ENCODE data around the gene GAB2. TPM values are rescaled to one million over a fixed set of nuclear protein-coding genes. Genes with fewer than 3 reads are reported as not detected.

GAB2 gene
- total RNA-seq, 1 donor from 2014 or later, result 6.6 TPM

DNA sequence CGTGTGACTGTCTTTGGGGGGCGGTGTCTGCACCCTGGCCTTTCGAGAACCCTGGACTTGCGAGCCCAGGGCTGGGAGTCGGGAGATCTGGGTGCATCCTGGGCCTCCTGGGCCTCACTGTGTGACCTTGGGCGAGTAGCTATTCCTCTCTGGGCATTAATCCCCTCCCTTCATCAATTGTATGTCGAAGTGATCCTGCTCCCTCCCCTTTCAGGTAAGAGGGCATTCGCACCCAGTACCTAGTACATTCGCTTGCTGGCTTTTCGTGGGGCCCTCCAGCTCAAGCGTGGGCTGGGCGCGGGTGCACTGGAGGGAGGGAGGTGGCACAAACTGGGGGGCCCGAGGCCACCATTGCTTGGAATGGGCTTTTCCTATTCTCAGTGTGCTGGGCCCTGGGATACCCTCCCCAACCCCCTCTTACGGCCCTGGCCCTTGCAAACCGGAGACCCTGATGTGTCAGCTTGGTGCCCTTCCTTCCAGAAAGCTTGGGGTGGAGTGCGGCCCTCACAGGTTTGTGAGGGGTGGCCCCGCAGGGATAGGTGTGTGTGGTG is 228.4 kb downstream of the GAB2 start:
- TF ChIP-seq, protein P1, sequence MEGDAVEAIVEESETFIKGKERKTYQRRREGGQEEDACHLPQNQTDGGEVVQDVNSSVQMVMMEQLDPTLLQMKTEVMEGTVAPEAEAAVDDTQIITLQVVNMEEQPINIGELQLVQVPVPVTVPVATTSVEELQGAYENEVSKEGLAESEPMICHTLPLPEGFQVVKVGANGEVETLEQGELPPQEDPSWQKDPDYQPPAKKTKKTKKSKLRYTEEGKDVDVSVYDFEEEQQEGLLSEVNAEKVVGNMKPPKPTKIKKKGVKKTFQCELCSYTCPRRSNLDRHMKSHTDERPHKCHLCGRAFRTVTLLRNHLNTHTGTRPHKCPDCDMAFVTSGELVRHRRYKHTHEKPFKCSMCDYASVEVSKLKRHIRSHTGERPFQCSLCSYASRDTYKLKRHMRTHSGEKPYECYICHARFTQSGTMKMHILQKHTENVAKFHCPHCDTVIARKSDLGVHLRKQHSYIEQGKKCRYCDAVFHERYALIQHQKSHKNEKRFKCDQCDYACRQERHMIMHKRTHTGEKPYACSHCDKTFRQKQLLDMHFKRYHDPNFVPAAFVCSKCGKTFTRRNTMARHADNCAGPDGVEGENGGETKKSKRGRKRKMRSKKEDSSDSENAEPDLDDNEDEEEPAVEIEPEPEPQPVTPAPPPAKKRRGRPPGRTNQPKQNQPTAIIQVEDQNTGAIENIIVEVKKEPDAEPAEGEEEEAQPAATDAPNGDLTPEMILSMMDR (IDR thresholded peaks at IDR 0.05; ENCODE audit: insufficient read depth, low read length, severe bottlenecking), result no peak
- Histone ChIP-seq H3K27me3 (ENCODE audit: control insufficient read depth, insufficient read depth, low read length) (no peaks in the 10 kb centered on the region), H3K4me3 (ENCODE audit: low read depth, low read length) (peak overlapping the region; percentile 77), H3K36me3 (ENCODE audit: control insufficient read depth, insufficient read depth, low read length) (no peaks in the 10 kb centered on the region)
- DNase-seq (ENCODE audit: low read depth) (no peak), FAIRE-seq (no peak)

DNA sequence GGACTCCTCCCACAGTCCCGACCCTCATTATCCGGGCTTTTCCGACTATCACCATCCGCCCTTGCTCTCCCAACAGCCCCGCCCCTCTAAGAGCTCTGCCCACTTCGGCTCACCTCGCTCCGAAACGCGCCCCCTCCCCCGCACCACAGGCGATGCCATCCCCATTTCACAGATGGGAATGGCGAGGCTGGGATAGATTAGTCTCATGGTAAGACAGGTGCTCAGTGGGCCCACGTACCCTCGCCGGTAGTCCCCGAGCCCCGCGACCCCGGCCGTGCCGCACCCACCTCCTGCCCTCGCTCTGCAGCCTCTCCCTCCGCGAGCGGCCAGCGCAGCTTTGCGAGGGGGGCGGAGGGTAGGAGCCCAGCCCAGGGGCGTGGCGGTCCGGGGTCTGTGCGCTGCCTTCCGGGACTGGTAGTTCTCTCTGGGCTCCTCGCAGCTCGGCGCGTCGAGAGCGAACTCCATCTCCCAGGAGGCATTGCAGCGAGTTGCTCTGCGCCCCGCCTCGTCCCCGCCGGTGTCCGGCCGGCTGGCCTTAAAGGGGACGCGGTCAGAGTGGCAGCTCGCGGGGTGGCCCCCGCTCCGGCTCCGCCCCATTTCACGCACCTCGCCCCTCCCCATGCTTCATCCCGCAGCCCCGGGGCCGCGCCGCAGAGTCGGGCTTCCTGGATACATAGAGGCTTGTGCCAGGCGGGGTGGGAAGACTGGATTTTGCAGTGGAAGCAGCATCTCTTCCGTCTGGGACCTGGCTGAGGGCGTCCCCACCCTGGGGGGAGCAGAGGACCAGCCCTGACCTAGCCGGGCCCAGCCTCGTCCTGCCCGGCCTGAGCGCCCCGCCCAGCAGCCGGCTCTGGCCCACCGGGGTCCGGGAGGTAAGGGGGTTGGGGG is 229.1 kb downstream of the GAB2 start, which contains the start of the genes KCTD21 and USP35:
Gene KCTD21 (minus strand): TSS at position 341 of the 888 bp plus-strand sequence. CDS start 14,072 bp downstream, outside the sequence.
Gene USP35 (plus strand): TSS at position 634 of the 888 bp plus-strand sequence. CDS start 7,327 bp downstream, outside the sequence.
- DNase-seq (ENCODE audit: low read depth), result peak; percentile 90
- Histone ChIP-seq H3K4me3 (ENCODE audit: low read depth, low read length) (peak within 1 kb of the TSS; percentile 77), H3K27me3 (ENCODE audit: control insufficient read depth, insufficient read depth, low read length) (no peaks in the 10 kb centered on the region), H3K36me3 (ENCODE audit: control insufficient read depth, insufficient read depth, low read length) (no peaks in the 10 kb centered on the region)
- FAIRE-seq, result no peak
- TF ChIP-seq, protein P1 (IDR thresholded peaks at IDR 0.05; ENCODE audit: insufficient read depth, low read length, severe bottlenecking), result no peak

DNA sequence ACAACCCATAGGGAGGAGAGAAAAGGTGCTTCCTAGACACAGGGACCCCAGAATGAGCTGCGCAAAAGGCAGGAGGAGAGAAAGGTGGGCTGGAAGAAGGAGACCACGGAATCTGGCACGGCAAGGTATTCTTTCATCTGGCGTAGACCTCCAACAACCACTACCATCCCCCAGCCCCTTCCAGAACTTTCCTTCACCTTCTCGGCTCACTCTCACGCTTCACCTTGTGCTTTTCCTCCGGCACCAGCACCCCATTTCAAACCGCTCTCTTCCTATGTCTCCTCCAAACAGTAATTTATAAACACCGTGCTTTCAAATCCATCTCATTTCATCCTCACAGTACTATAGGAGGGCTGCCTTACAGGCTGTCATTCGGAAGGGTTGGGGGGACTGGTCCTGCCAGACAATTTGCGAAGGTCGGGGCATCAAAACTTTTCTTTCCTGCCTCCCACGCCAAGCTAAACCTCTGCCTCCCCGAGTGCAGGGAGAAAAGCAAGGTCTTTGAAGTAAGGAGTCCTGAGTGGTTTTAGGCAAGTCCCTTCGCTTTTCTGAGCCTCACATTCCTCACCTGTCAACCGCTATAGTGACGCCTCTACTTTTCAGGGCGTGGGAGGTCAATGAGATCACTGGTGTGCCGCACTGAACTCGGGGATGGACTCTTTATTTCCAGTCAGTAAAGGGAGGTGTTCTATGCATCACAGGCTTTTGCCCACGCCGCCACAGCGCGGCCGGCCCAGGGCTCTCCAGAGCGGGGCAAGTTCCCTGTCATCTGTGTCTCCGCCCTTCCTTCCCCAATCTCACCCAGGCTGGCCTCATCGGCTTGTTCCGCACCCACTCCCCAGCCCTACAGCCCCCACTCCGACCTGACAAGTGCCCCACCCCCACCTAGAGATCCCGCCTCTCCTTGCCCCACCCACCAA is 230.0 kb downstream of the GAB2 start:
- no peaks in the 10 kb centered on the region for H3K36me3 ChIP-seq (ENCODE audit: control insufficient read depth, insufficient read depth, low read length)
- TF ChIP-seq, protein P1 (IDR thresholded peaks at IDR 0.05; ENCODE audit: insufficient read depth, low read length, severe bottlenecking), result no peak
- DNase-seq (ENCODE audit: low read depth), result peak; percentile 58
- FAIRE-seq, result no peak
- H3K27me3 ChIP-seq (ENCODE audit: control insufficient read depth, insufficient read depth, low read length), result no peaks in the 10 kb centered on the region
- H3K4me3 ChIP-seq (ENCODE audit: low read depth, low read length), result peak overlapping the region; percentile 77

DNA sequence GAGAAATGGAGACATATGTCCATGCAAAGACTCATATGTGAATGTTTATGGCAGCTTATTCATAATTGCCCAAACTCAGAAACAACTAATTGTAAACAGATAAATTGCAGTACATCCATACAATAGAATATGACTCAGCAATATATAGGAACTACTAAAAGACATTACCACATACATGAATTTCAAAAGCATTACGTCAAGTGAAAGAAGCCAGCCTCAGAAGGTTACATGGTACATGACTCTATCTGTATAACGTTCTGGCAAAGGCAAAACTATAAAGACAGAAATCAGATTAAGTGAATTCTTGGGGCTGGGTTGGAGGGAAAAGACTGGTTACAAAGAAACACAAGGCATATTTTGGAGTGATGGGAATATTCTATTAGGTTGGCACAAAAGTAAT is 236.4 kb downstream of the GAB2 start:
- Histone ChIP-seq H3K27me3 (ENCODE audit: control insufficient read depth, insufficient read depth, low read length) (no peaks in the 10 kb centered on the region), H3K36me3 (ENCODE audit: control insufficient read depth, insufficient read depth, low read length) (peaks cover 5% of the 10 kb centered on the region), H3K4me3 (ENCODE audit: low read depth, low read length) (no peak overlapping the region)
- TF ChIP-seq, protein P1 (IDR thresholded peaks at IDR 0.05; ENCODE audit: insufficient read depth, low read length, severe bottlenecking), result no peak
- FAIRE-seq (no peak), DNase-seq (ENCODE audit: low read depth) (peak; percentile 89)

DNA sequence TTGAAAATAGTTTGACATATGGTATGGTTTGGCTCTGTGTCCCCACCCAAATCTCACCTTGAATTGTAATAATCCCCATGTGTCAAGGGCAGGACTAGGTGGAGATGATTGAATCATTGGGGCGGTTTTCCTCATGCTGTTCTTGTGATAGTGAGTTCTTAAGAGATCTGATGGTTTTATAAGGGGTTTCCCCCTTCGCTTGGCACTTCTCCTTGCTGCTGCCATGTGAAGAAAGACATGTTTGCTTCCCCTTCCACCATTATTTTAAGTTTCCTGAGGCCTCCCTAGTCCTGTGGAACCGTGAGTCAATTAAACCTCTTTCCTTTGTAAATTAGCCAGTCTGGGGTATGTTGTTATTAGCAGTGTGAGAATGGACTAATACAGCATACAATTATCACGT is 236.9 kb downstream of the GAB2 start:
- no peaks in the 10 kb centered on the region for H3K27me3 ChIP-seq (ENCODE audit: control insufficient read depth, insufficient read depth, low read length)
- TF ChIP-seq, protein P1 (IDR thresholded peaks at IDR 0.05; ENCODE audit: insufficient read depth, low read length, severe bottlenecking), result no peak
- DNase-seq (ENCODE audit: low read depth) (no peak), FAIRE-seq (no peak)
- no peak overlapping the region for H3K4me3 ChIP-seq (ENCODE audit: low read depth, low read length)
- H3K36me3 ChIP-seq (ENCODE audit: control insufficient read depth, insufficient read depth, low read length), result peaks cover 5% of the 10 kb centered on the region
